Chondrocyte (in vitro differentiated cells): Measurements from ENCODE around the gene SLC7A11. TPM values are rescaled to one million over a fixed set of nuclear protein-coding genes. Genes with fewer than 3 reads are reported as not detected.

Source experiments
- DNase-seq: peaks from one replicate; pipeline ENCODE4 v3.0.0; 2021; ENCODE audit warnings: mixed read lengths, low spot score
- H3K27ac Mint-ChIP-seq: one replicate; pipeline ENCODE4 v1.8.0; 2021; ENCODE audit warnings: mild to moderate bottlenecking, moderate library complexity, mixed read lengths; ENCODE audit not compliant: unreplicated experiment
- H3K27me3 Mint-ChIP-seq: 2 replicates; pipeline ENCODE4 v1.8.0; 2021; ENCODE audit warnings: low read depth, mixed read lengths
- H3K36me3 Mint-ChIP-seq: 2 replicates; pipeline ENCODE4 v1.8.0; 2021; ENCODE audit warnings: low read depth, mixed read lengths
- H3K4me1 Mint-ChIP-seq: 2 replicates; pipeline ENCODE4 v1.8.0; 2021; ENCODE audit warnings: low read depth, mild to moderate bottlenecking, mixed read lengths
- H3K4me3 Mint-ChIP-seq: one replicate; pipeline ENCODE4 v1.8.0; 2021; ENCODE audit warnings: mild to moderate bottlenecking, moderate library complexity, mixed read lengths; ENCODE audit not compliant: unreplicated experiment
- H3K9me3 Mint-ChIP-seq: 2 replicates; pipeline ENCODE4 v1.8.0; 2021; ENCODE audit warnings: low read depth, mixed read lengths
- CTCF ChIP-seq: fragments of 200-600 bp; sonication (generic); IDR thresholded peaks from 2 replicates; pipeline ENCODE4 v1.5.0; 2021; ENCODE audit warnings: antibody characterized with exemption, mild to moderate bottlenecking, moderate library complexity
- total RNA-seq: library from RNA; stranded (reverse); gene quantifications from 3 replicates; pipeline ENCODE4 v1.2.1, GENCODE V29; 2021

SLC7A11 gene
- total RNA-seq, 1 donor from 2014 or later = 31.5 TPM

- no peak overlapping the region for H3K4me3 Mint-ChIP-seq
- no peak for DNase-seq
- H3K36me3 Mint-ChIP-seq = no peaks in the 10 kb centered on the region
- H3K27me3 Mint-ChIP-seq = no peaks in the 10 kb centered on the region
- peaks cover 10% of the 10 kb centered on the region for H3K4me1 Mint-ChIP-seq
- H3K27ac Mint-ChIP-seq = peak overlapping the region; percentile 85
- no peaks in the 10 kb centered on the region for H3K9me3 Mint-ChIP-seq
- TF ChIP-seq CTCF = no peak
Observed at GRCh38 chr4:138275963-138276621, 33.9 kb upstream of the SLC7A11 start.

GRCh38 chr4:138275216-138275615 is 33.1 kb upstream of the SLC7A11 start:
- H3K36me3 Mint-ChIP-seq = no peaks in the 10 kb centered on the region
- no peak overlapping the region for H3K4me3 Mint-ChIP-seq
- no peak overlapping the region for H3K27ac Mint-ChIP-seq
- no peaks in the 10 kb centered on the region for H3K9me3 Mint-ChIP-seq
- no peak for DNase-seq
- peaks cover 10% of the 10 kb centered on the region for H3K4me1 Mint-ChIP-seq
- no peaks in the 10 kb centered on the region for H3K27me3 Mint-ChIP-seq
- TF ChIP-seq CTCF = no peak

GRCh38 chr4:138269175-138269574 is 27.0 kb upstream of the SLC7A11 start:
- H3K27ac Mint-ChIP-seq = no peak overlapping the region
- H3K4me1 Mint-ChIP-seq = no peaks in the 10 kb centered on the region
- DNase-seq = no peak
- no peak for TF ChIP-seq CTCF
- no peaks in the 10 kb centered on the region for H3K36me3 Mint-ChIP-seq
- H3K4me3 Mint-ChIP-seq = no peak overlapping the region
- no peaks in the 10 kb centered on the region for H3K9me3 Mint-ChIP-seq
- H3K27me3 Mint-ChIP-seq = no peaks in the 10 kb centered on the region

GRCh38 chr4:138267835-138268234 is 25.7 kb upstream of the SLC7A11 start:
- no peaks in the 10 kb centered on the region for H3K27me3 Mint-ChIP-seq
- no peak overlapping the region for H3K27ac Mint-ChIP-seq
- H3K36me3 Mint-ChIP-seq = no peaks in the 10 kb centered on the region
- H3K4me1 Mint-ChIP-seq = no peaks in the 10 kb centered on the region
- no peaks in the 10 kb centered on the region for H3K9me3 Mint-ChIP-seq
- DNase-seq = no peak
- TF ChIP-seq CTCF = no peak
- H3K4me3 Mint-ChIP-seq = no peak overlapping the region

- no peak for TF ChIP-seq CTCF
- H3K36me3 Mint-ChIP-seq = no peaks in the 10 kb centered on the region
- no peak overlapping the region for H3K27ac Mint-ChIP-seq
- no peaks in the 10 kb centered on the region for H3K9me3 Mint-ChIP-seq
- no peak for DNase-seq
- no peaks in the 10 kb centered on the region for H3K27me3 Mint-ChIP-seq
- H3K4me3 Mint-ChIP-seq = no peak overlapping the region
- no peaks in the 10 kb centered on the region for H3K4me1 Mint-ChIP-seq
Observed at GRCh38 chr4:138266948-138267347, 24.8 kb upstream of the SLC7A11 start.
